Fibroblast of the aortic adventitia (primary cell): ENCODE data around the gene STMP1. TPM values are rescaled to one million over a fixed set of nuclear protein-coding genes. Genes with fewer than 3 reads are reported as not detected.

Experiments
- DNase-seq: peaks from one replicate; pipeline ENCODE4 v3.0.0-alpha.2; 2010; ENCODE audit warnings: low read depth
- H3K4me3 ChIP-seq: 2 replicates; pipeline ENCODE4 v1.5.1; 2011; ENCODE audit warnings: low read depth, mild to moderate bottlenecking, control low read depth, low read length, moderate library complexity
- total RNA-seq: library from RNA; depleted of rRNA; stranded (reverse); fragments of >200 nt; gene quantifications from 2 replicates; pipeline ENCODE4 v1.2.3, GENCODE V29; 2012; ENCODE audit warnings: low replicate concordance
- TF ChIP-seq, protein P1 (sequence below): IDR thresholded peaks from 2 replicates; pipeline ENCODE4 v1.5.1; 2011; ENCODE audit warnings: mild to moderate bottlenecking, low read length, control low read depth, inconsistent platforms; ENCODE audit not compliant: insufficient read depth

STMP1 gene
- total RNA-seq, 1 donor = 29.8 TPM

DNA sequence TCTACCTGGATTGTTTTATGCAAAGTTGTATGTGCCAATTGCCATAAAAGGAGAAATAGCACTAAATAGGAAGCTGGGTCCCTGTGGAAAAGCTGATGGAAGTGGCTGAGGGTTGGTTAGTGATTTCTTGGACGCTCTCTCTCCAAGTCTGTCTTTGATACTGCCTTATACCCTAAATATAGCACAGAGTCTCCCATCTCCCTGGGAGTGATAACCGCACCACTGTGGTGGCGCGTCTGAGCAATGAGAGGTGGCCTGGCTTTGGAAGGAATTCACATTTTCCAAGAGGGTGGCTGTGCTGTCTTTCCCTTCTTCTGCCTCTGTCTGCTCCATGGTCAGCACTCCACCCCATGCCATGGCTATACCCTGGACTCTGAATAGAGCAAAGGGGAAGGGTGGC lies 31.2 kb downstream of the STMP1 start:
- no peak overlapping the region for H3K4me3 ChIP-seq
- TF ChIP-seq, protein P1, sequence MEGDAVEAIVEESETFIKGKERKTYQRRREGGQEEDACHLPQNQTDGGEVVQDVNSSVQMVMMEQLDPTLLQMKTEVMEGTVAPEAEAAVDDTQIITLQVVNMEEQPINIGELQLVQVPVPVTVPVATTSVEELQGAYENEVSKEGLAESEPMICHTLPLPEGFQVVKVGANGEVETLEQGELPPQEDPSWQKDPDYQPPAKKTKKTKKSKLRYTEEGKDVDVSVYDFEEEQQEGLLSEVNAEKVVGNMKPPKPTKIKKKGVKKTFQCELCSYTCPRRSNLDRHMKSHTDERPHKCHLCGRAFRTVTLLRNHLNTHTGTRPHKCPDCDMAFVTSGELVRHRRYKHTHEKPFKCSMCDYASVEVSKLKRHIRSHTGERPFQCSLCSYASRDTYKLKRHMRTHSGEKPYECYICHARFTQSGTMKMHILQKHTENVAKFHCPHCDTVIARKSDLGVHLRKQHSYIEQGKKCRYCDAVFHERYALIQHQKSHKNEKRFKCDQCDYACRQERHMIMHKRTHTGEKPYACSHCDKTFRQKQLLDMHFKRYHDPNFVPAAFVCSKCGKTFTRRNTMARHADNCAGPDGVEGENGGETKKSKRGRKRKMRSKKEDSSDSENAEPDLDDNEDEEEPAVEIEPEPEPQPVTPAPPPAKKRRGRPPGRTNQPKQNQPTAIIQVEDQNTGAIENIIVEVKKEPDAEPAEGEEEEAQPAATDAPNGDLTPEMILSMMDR = no peak
- no peak for DNase-seq

DNA sequence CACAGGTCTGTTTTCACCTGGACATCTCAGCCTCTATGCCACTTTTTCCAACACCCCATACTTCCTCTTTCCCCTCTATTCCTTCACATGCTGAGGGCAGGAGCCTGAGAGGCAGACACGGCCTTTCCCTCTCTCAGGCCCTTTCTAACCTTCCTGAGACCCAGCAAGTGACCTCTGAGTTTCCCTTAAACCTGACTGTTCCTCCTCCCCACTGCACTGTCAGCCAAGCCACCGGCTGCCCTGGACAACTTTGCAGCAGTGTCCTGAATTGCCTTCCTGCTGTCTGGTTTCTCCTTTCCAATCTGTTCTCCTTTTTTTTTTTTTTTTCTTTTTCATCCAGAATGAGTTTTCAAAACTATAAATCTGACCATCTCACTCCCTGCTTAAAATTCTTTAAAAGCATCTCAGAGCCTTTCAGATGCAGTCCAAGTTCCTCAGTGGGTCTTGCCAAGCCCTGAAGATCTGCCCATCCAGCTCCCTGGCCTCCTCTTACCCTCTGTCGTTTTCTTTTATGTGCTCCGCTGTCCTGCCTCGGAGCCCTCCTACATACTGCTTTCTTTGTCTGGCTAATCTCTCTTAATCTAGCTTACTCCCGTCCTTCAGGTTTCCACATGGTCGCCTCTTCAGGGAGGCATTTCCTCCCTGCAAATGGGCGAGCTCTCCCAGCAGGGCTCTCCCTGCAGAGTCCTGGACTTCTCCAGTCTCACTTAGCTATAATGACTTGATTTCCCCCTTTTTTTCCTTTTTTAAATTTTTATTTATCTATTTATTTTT lies 35.1 kb downstream of the STMP1 start:
- H3K4me3 ChIP-seq = no peak overlapping the region
- no peak for DNase-seq
- TF ChIP-seq, protein P1 = no peak

DNA sequence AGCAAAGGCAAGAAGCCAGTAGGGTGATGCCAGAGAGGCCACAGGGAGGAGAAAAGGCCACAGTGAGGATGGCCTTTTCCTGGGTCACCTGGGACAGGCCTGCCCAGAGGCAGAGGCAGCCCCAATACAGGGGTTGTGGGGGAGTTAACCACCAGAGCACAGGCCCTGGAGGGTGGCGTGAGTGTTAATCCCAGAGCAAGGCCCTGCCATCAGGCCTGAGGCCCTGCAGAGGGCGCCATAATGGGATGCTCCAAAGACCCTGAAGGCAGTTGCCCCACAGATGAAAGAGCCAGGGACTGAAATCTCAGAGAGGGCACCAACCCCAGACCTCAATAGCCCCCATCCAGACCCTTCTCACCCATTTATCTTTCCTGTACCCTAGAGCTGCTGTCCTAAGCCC lies 41.8 kb downstream of the STMP1 start:
- no peak overlapping the region for H3K4me3 ChIP-seq
- DNase-seq = no peak
- TF ChIP-seq, protein P1 = peak; percentile 6

DNA sequence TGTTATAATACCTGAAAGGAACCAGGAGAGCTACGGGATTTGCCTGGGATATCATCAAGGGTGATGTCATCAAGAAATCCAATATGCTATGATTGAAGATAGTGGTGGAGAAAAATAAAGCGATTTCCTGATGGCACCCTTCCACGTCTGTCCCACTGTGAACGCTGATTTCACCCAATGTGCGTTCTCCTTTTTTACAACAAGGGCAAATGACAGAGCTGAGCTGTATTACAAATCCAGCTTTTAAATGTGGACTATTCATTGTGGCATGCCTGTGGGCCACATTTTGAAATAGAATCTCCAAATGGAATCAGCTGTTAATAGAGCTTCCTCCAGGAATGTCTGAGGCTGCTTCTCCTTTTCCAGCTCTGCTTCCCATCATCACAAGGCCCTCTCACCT lies 42.4 kb downstream of the STMP1 start:
- TF ChIP-seq, protein P1 = no peak
- no peak overlapping the region for H3K4me3 ChIP-seq
- DNase-seq = no peak

DNA sequence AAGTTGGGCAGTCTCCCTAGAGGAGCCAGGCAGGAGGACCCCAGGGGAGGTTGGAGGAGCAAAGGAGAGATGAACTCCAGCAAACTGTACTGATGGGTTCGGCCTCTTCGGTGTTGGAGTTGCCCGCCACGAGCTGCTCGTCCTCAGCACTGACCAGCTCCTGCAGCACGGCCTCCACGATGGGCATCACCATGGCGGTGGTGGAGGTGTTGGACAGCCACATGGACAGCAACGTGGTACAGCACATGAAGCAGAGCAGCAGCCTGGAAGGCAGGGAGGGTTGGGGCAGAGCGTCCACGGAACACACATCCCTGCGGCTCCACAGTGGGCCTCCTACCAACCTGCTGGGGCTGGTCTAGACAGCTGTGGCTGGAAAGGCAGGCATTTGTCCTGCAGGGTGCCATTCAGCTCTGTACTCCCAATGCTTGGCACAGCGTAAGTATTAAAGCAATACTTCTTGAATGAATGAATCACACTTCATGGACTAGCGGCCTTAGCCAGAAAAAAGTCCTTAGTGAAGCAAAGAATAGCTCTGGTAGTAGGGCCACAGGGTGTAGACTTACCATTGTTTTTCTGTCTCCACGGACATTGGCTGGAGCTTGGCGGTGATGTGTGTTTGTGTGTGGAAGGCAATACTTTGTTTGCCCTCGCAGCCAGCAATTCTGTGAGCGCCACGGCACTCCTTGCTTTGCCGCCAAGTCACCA lies 43.9 kb downstream of the STMP1 start:
- no peak for DNase-seq
- no peak overlapping the region for H3K4me3 ChIP-seq
- TF ChIP-seq, protein P1 = no peak

DNA sequence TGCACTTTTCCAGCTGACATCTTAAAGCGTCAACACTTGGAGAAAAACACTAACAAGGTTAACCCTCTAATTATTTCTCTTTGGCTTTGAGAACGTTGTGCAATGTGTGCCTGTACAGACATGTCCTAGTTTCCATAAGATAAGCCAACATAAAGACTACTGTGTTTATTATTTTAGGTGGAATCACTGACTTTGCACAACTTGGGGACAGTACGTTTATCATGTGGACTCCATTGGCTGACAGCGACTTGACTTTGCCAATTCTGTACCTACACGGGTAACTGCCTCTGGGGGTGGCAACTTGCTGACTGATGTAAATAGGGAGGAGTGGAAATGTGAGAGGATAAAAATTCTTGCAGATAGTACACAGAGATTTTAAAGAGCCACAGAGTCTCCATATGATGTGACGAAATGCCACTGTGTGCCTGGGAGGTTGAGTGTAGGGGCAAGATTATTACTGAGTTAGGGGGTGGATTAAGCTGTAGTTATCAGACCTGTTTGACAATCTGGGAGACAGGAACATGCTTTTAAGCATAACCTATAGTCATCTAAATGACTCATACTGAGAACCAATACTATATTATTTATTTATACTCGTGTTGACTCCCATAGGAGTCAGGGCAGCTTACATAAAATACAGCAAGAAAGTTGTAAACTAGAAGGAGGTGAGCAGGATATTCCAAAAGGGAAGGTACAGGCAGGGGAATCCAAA lies 44.7 kb downstream of the STMP1 start:
- TF ChIP-seq, protein P1 = no peak
- H3K4me3 ChIP-seq = no peak overlapping the region
- no peak for DNase-seq
